HepG2 (cell line): ENCODE results near the gene CLDN7. TPM values are rescaled to one million over a fixed set of nuclear protein-coding genes. Genes with fewer than 3 reads are reported as not detected.

Experiments used
- HNRNPLL ChIP-seq: fragments of 200-400 bp; formaldehyde crosslinking; IDR thresholded peaks from 2 replicates; pipeline ENCODE4 v1.6.1; 2017; ENCODE audit warnings: mild to moderate bottlenecking, low read depth, low read length; ENCODE audit not compliant: poor library complexity, severe bottlenecking
- MAZ ChIP-seq, 2 experiments: sonication (generic) in 1 of 2; formaldehyde crosslinking in 1 of 2; IDR thresholded peaks; 2 replicates each; pipeline versions ENCODE4 v1.5.0 to v1.6.1; 2012 to 2020; ENCODE audit warnings: low read depth in 2 of 2, mild to moderate bottlenecking in 2 of 2, borderline replicate concordance in 1 of 2, improper control_type of control experiment in 1 of 2, low read length in 1 of 2, missing genetic modification reagents in 1 of 2, moderate library complexity in 1 of 2
- NBN ChIP-seq: fragments of 450-650 bp; conservative IDR thresholded peaks from 2 replicates; pipeline ENCODE4 v1.6.1; 2017
- NR2C2 ChIP-seq: sonication (generic); formaldehyde crosslinking; IDR thresholded peaks from 2 replicates; pipeline ENCODE4 v1.4.0; 2020; ENCODE audit warnings: missing genetic modification reagents, mild to moderate bottlenecking, moderate library complexity, borderline replicate concordance
- RBM39 ChIP-seq: fragments of 200-400 bp; formaldehyde crosslinking; IDR thresholded peaks from one replicate; pipeline ENCODE4 v1.6.1; 2018; ENCODE audit warnings: antibody characterized with exemption, mild to moderate bottlenecking, low read depth, low read length; ENCODE audit not compliant: poor library complexity, severe bottlenecking
- TAF1 ChIP-seq: sonication (generic); formaldehyde crosslinking; IDR thresholded peaks from 2 replicates; pipeline ENCODE4 v1.4.0; 2020; ENCODE audit warnings: missing genetic modification reagents
- TCF7 ChIP-seq: sonication (generic); IDR thresholded peaks from 2 replicates; pipeline ENCODE4 v1.6.1; 2016; ENCODE audit warnings: antibody characterized with exemption, low read depth
- YEATS4 ChIP-seq: sonication (generic); formaldehyde crosslinking; IDR thresholded peaks from 2 replicates; pipeline ENCODE4 v1.4.0; 2020; ENCODE audit warnings: missing genetic modification reagents, borderline replicate concordance
- ZMAT3 ChIP-seq: sonication (generic); formaldehyde crosslinking; conservative IDR thresholded peaks from 2 replicates; pipeline ENCODE4 v1.7.0; 2021; ENCODE audit warnings: missing genetic modification reagents
- ZNF607 ChIP-seq: sonication (generic); formaldehyde crosslinking; IDR thresholded peaks from 2 replicates; pipeline ENCODE4 v1.5.1; 2020; ENCODE audit warnings: missing genetic modification reagents, mild to moderate bottlenecking, borderline replicate concordance
- ZNF614 ChIP-seq: IDR thresholded peaks from 2 replicates; pipeline ENCODE4 v1.6.1; 2018; ENCODE audit warnings: missing biosample characterization, missing genetic modification reagents, inconsistent platforms, borderline replicate concordance
- ZNF709 ChIP-seq: sonication (generic); formaldehyde crosslinking; IDR thresholded peaks from 2 replicates; pipeline ENCODE4 v1.5.0; 2020; ENCODE audit warnings: mild to moderate bottlenecking, missing genetic modification reagents
- ZNF83 ChIP-seq: sonication (generic); formaldehyde crosslinking; IDR thresholded peaks from 2 replicates; pipeline ENCODE4 v1.4.0; 2020; ENCODE audit warnings: missing genetic modification reagents, mild to moderate bottlenecking, borderline replicate concordance
- ZNF878 ChIP-seq: sonication (generic); formaldehyde crosslinking; IDR thresholded peaks from 2 replicates; pipeline ENCODE4 v1.8.1; 2023; ENCODE audit warnings: mild to moderate bottlenecking, missing genetic modification reagents, moderate library complexity
- ZSCAN31 ChIP-seq: sonication (generic); formaldehyde crosslinking; IDR thresholded peaks from 2 replicates; pipeline ENCODE4 v1.5.0; 2020; ENCODE audit warnings: low read depth, mild to moderate bottlenecking, missing genetic modification reagents
- polyA plus RNA-seq, 8 experiments: library from polyadenylated mRNA; depleted of rRNA in 3 of 8; stranded (reverse) in 7 of 8; unstranded in 1 of 8; fragments of >200 nt; fragmentation: Illumina TruSeq in 4 of 8; extraction: Trizol in 4 of 8; gene quantifications; 2 replicates each; pipeline versions ENCODE4 v1.2.1 to v1.2.3, GENCODE V29; 2011 to 2016; ENCODE audit warnings: low read depth in 4 of 8, missing spikeins in 1 of 8, mixed read lengths in 1 of 8; ENCODE audit not compliant: insufficient read depth in 1 of 8
- total RNA-seq, 5 experiments: library from RNA; depleted of rRNA; stranded (reverse); fragments of >200 nt; fragmentation: Illumina TruSeq; extraction: Trizol; gene quantifications; 2 replicates each; pipeline ENCODE4 v1.2.3, GENCODE V29; 2016; ENCODE audit warnings: low read depth in 1 of 5
- TF ChIP-seq, protein P1 (sequence below): sonication (generic); formaldehyde crosslinking; IDR thresholded peaks from 2 replicates; pipeline ENCODE4 v1.9.0; 2022; ENCODE audit warnings: missing genetic modification reagents, mild to moderate bottlenecking, borderline replicate concordance
- TF ChIP-seq, protein P2 (sequence below): sonication (generic); formaldehyde crosslinking; IDR thresholded peaks from 2 replicates; pipeline ENCODE4 v1.4.0; 2020; ENCODE audit warnings: missing genetic modification reagents, mild to moderate bottlenecking, borderline replicate concordance
- TF ChIP-seq, protein P3 (sequence below), 2 experiments: sonication (generic) in 1 of 2; formaldehyde crosslinking in 1 of 2; IDR thresholded peaks; 2 replicates each; pipeline versions ENCODE4 v1.4.0 to v1.6.1; 2016 to 2020; ENCODE audit warnings: borderline replicate concordance in 1 of 2, low read depth in 1 of 2, mild to moderate bottlenecking in 1 of 2, missing genetic modification reagents in 1 of 2

CLDN7 gene
- total and polyA plus RNA-seq, 2 of the 13 experiments (the other 11 are each of a cell fraction or from before 2014, with no cell fraction given): not detected

DNA sequence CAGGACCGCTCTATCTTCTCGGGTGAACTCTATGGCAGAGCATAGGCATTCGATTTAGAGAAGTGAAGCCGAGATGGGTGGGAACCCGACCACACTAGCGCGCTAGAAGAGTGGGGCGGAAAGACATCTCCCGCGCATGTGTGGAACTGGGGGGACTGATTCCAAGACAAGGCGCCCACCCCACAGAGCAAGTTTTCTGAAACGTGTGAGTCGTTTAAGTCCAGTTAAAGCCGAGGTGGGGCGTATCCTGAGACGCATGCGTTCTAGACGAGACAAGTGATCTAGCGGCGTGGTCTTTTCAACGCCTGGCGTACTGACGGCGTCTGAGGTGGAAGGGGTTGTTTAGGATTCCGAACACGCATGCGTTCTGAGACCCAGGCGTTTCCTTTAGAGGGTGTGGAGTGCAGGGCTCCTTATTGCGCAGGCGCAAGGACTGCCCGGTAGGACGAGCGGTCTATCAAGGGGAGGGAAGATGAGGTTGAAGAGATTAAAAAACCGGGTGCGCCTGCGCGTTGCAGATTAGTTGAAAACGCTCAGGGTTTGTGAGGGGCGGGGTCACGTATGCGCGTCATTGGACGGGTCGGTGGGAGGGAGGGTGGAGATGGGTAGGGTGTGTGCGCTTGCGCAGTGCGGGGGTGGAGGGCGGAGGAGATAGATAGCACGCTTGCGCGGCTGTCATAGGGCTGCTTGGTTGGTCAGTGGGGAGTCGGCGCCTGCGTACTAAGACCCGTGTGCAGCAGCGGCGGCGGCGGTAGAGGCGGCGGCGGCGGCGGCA, 44.8 kb upstream of the CLDN7 start, which contains the start of gene EIF5A (continued):
- TF ChIP-seq TAF1 (CRISPR knock-in tag): peak; percentile 78
- TF ChIP-seq, protein P1, sequence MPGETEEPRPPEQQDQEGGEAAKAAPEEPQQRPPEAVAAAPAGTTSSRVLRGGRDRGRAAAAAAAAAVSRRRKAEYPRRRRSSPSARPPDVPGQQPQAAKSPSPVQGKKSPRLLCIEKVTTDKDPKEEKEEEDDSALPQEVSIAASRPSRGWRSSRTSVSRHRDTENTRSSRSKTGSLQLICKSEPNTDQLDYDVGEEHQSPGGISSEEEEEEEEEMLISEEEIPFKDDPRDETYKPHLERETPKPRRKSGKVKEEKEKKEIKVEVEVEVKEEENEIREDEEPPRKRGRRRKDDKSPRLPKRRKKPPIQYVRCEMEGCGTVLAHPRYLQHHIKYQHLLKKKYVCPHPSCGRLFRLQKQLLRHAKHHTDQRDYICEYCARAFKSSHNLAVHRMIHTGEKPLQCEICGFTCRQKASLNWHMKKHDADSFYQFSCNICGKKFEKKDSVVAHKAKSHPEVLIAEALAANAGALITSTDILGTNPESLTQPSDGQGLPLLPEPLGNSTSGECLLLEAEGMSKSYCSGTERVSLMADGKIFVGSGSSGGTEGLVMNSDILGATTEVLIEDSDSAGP (CRISPR knock-in tag): peak; percentile 34; the same call in 1 of the 2 replicates
- peak; percentile 61; the same call in 1 of the 2 replicates for TF ChIP-seq ZNF607 (CRISPR knock-in tag)
- TF ChIP-seq ZMAT3: peak; percentile 75
- no peak for TF ChIP-seq ZNF878 (CRISPR knock-in tag)
- no peak for TF ChIP-seq ZNF83
- no peak for TF ChIP-seq TCF7
- TF ChIP-seq RBM39: no peak
- peak; percentile 60 for TF ChIP-seq HNRNPLL
- peak; percentile 44; the same call in 1 of the 2 replicates for TF ChIP-seq ZNF614 (CRISPR knock-in tag)
- peak; percentile 85; the same call in 1 of the 2 replicates for TF ChIP-seq MAZ (IDR thresholded peaks at IDR 0.05; ENCODE audit: borderline replicate concordance, low read depth, low read length)
- peak; percentile 50; the same call in 1 of the 2 replicates for TF ChIP-seq MAZ (CRISPR knock-in tag; IDR thresholded peaks at IDR 0.05; ENCODE audit: low read depth)
- TF ChIP-seq, protein P2, sequence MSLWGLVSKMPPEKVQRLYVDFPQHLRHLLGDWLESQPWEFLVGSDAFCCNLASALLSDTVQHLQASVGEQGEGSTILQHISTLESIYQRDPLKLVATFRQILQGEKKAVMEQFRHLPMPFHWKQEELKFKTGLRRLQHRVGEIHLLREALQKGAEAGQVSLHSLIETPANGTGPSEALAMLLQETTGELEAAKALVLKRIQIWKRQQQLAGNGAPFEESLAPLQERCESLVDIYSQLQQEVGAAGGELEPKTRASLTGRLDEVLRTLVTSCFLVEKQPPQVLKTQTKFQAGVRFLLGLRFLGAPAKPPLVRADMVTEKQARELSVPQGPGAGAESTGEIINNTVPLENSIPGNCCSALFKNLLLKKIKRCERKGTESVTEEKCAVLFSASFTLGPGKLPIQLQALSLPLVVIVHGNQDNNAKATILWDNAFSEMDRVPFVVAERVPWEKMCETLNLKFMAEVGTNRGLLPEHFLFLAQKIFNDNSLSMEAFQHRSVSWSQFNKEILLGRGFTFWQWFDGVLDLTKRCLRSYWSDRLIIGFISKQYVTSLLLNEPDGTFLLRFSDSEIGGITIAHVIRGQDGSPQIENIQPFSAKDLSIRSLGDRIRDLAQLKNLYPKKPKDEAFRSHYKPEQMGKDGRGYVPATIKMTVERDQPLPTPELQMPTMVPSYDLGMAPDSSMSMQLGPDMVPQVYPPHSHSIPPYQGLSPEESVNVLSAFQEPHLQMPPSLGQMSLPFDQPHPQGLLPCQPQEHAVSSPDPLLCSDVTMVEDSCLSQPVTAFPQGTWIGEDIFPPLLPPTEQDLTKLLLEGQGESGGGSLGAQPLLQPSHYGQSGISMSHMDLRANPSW (CRISPR knock-in tag): no peak
- peak; percentile 77 for TF ChIP-seq NR2C2 (CRISPR knock-in tag)
- TF ChIP-seq YEATS4 (CRISPR knock-in tag): peak; percentile 20; the same call in 1 of the 2 replicates
- 0 out of 2 replicates have a peak, but pooled peaks have one; percentile 24 for TF ChIP-seq ZNF709 (CRISPR knock-in tag)
- TF ChIP-seq NBN: no peak
- 0 out of 2 replicates have a peak, but pooled peaks have one; percentile 55 for TF ChIP-seq ZSCAN31 (CRISPR knock-in tag)
- TF ChIP-seq, protein P3, sequence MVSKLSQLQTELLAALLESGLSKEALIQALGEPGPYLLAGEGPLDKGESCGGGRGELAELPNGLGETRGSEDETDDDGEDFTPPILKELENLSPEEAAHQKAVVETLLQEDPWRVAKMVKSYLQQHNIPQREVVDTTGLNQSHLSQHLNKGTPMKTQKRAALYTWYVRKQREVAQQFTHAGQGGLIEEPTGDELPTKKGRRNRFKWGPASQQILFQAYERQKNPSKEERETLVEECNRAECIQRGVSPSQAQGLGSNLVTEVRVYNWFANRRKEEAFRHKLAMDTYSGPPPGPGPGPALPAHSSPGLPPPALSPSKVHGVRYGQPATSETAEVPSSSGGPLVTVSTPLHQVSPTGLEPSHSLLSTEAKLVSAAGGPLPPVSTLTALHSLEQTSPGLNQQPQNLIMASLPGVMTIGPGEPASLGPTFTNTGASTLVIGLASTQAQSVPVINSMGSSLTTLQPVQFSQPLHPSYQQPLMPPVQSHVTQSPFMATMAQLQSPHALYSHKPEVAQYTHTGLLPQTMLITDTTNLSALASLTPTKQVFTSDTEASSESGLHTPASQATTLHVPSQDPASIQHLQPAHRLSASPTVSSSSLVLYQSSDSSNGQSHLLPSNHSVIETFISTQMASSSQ (IDR thresholded peaks at IDR 0.05; ENCODE audit: low read depth): 0 out of 2 replicates have a peak, but pooled peaks have one; percentile 9
- TF ChIP-seq, protein P3 (CRISPR knock-in tag; IDR thresholded peaks at IDR 0.05; ENCODE audit: borderline replicate concordance): peak; percentile 24; the same call in 1 of the 2 replicates
